Hepatic stellate cell (primary cell): ENCODE results near the gene PDE1C.

Experiments
- DNase-seq: peaks from one replicate; pipeline ENCODE4 v3.0.0; 2011; ENCODE audit warnings: low spot score

Gene PDE1C

GRCh38 chr7:32074787-32075585, 4.8 kb upstream of the PDE1C start:
- DNase-seq: no peak

GRCh38 chr7:32073533-32073932, 3.3 kb upstream of the PDE1C start:
- DNase-seq: no peak

GRCh38 chr7:32072397-32072796, 2.2 kb upstream of the PDE1C start:
- DNase-seq: no peak

GRCh38 chr7:32071466-32072091, 1.4 kb upstream of the PDE1C start:
- DNase-seq: no peak

GRCh38 chr7:32070051-32070405, 179 bp downstream of the PDE1C start:
- no peak for DNase-seq

- DNase-seq: no peak
These were observed 1.0 kb downstream of the PDE1C start for GRCh38 chr7:32069116-32069650.

- no peak for DNase-seq
These were observed 1.7 kb downstream of the PDE1C start for GRCh38 chr7:32068411-32069101.

- no peak for DNase-seq
These were observed 3.8 kb downstream of the PDE1C start for GRCh38 chr7:32066441-32066840.

- no peak for DNase-seq
These were observed 6.6 kb downstream of the PDE1C start for GRCh38 chr7:32063614-32064013.

- DNase-seq: no peak
These were observed 8.1 kb downstream of the PDE1C start for GRCh38 chr7:32062150-32062549.

GRCh38 chr7:32061346-32061745, 8.9 kb downstream of the PDE1C start:
- no peak for DNase-seq

GRCh38 chr7:32059289-32060011, 10.8 kb downstream of the PDE1C start:
- DNase-seq: no peak

- DNase-seq: no peak
These were observed 12.2 kb downstream of the PDE1C start for GRCh38 chr7:32058002-32058401.

GRCh38 chr7:32056767-32057166, 13.4 kb downstream of the PDE1C start:
- no peak for DNase-seq

- no peak for DNase-seq
These were observed 17.0 kb downstream of the PDE1C start for GRCh38 chr7:32053204-32053603.

GRCh38 chr7:32051128-32051527, 19.1 kb downstream of the PDE1C start:
- no peak for DNase-seq

- DNase-seq: no peak
These were observed 20.6 kb downstream of the PDE1C start for GRCh38 chr7:32049599-32049998.

- no peak for DNase-seq
These were observed 21.2 kb downstream of the PDE1C start for GRCh38 chr7:32048970-32049491.

GRCh38 chr7:32047801-32048200, 22.4 kb downstream of the PDE1C start:
- no peak for DNase-seq

- DNase-seq: no peak
These were observed 23.1 kb downstream of the PDE1C start for GRCh38 chr7:32047075-32047474.

- DNase-seq: no peak
These were observed 25.0 kb downstream of the PDE1C start for GRCh38 chr7:32045228-32045627.

GRCh38 chr7:32044739-32045138, 25.5 kb downstream of the PDE1C start:
- no peak for DNase-seq
